HG02885 (cell line): ENCODE measurements around the gene CLDN1.
A peak's percentile ranks its signal among the peaks of the same experiment; 100 is the strongest.

ENCODE experiments used
- ATAC-seq: cut with Tn5 transposase; IDR thresholded peaks from one replicate; pipeline ENCODE4 v1.9.1; 2021; ENCODE audit warnings: mild to moderate bottlenecking; ENCODE audit not compliant: unreplicated experiment, poor library complexity

The CLDN1 gene, protein sequence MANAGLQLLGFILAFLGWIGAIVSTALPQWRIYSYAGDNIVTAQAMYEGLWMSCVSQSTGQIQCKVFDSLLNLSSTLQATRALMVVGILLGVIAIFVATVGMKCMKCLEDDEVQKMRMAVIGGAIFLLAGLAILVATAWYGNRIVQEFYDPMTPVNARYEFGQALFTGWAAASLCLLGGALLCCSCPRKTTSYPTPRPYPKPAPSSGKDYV

DNA sequence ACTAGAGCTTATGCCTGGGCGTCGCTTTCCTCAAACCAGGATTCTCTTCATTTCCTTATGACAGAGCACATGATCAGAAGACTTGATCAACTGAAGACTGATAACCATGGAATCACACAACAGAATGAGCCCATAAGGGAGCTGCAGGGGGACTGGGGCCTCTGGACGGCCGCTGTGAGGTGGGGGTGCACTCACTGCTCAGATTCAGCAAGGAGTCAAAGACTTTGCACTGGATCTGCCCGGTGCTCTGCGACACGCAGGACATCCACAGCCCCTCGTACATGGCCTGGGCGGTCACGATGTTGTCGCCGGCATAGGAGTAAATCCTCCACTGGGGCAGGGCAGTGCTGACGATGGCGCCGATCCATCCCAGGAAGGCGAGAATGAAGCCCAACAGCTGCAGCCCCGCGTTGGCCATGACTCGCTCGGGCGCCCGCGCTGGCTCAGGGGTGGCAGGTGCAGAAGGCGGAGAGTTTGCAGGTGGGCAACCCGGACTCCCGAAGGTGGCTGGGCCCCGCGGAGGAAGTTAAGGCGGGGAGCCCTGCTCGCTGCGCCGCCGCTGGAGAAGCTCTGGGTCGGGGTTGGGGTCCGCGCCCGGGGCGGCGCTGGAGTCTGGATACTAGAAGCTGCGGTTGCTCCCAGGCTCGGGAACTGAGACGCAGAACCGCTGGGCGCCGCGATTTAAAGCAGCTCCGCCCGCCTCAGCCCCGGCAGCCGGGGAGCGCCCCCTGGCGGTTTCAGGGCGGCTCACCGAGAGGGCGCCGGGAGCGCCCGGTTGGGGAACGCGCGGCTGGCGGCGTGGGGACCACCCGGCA is at the start of gene CLDN1:
CLDN1 (minus strand) TSS at position 658 of the 815 bp plus-strand sequence; CDS start at position 418, 240 bp downstream.
- peak; percentile 86 for ATAC-seq

DNA sequence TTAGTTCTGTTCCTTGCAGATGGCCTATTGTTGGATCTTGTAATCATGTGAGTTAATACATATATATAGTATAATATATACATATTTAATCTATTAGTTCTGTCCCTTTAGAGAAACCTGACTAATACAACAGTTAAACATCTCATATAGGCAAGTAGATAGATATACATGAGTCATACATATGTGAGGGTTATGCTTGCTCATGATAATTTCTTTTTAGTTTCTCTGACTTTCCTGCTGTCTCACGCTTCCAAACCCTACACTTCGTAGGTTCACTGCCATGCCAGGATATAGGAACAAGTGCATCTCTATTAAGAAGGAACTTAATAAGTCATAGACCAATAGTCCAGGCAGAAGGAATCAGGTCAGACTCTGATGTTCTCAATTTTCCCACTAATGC is 48.9 kb upstream of the CLDN1 start:
- ATAC-seq = no peak

DNA sequence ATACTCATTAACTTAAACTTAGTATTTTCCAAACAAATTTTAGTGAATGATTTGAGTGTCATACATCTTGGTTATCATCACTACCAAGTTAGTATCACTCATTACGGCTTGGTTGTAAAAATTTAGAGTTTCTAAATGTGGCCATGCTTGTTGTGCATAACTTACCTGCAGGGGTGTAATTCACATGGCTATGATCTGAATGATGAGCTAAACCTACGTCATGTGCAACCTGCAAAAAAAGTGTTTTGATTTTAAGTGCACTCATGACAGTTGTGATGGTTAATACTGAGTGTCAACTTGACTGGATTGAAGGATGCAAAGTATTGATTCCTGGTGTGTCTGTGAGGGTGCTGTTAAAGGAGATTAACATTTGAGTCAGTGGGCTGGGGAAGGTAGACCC is 48.1 kb upstream of the CLDN1 start:
- ATAC-seq = no peak

DNA sequence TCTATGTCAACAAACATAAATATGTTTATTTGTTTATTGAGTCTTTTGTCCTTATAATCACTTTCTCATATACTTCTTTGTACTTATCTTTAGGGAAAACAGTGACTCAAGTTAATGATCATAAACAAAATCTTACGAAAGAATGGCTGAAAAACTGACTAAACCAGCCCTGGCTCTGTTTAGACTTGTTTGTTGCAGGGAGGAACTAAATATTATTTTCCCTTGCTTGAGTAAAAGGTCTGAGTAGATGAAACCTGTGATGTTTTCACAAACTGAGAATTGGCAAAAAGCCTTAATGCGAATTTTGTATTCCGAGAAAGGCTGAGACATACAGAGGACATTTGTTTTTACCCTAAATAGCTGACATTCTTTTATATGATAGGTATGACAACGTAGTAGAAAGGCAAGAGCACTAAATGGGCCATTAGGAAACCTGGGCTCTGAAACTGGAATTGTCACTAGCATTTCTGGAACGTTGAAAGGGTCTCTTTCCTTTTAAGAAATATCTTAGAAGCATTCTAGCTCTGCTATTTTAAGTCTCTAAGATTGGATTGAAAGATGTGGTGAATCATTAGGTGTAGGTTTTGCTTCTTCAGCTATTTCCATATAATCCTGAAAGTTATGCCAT is 47.5 kb upstream of the CLDN1 start:
- no peak for ATAC-seq

DNA sequence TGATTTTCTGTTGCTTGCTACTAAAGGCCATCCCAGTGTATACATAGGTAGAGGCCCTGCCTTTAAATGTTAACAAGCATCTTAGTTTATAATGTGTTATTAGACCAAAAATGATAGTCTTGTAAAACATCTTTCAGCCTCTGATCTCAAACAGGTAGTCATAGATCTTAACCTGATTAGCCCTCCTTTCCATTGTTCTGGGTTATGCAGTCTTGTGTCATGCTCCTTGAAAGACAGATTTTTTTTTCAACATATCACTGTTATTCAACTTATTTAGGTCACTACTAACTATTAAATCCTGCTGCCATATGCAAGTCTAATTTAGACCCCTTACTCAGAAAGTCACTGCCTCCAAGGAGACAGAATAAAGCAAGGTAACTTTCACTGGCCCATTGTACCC is 46.6 kb upstream of the CLDN1 start:
- ATAC-seq = no peak

DNA sequence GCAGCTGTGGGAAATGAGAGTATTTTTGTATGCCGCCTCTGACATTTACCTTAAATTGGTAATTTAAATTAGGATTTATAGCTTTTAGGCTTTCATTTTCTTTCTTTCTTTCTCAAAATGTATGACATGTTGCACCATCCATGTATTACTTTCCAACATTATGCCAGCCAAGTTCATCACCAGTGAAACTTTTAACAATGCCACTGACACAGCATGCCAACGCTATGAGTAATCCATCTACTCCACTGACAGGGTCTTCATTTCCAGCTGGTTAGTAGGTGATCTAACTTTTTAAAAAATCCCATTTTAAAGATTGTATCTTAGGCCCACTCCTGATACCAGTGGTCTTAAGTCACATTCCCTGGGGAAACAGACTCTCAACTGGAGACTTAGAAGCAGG is 43.9 kb upstream of the CLDN1 start:
- ATAC-seq = no peak

DNA sequence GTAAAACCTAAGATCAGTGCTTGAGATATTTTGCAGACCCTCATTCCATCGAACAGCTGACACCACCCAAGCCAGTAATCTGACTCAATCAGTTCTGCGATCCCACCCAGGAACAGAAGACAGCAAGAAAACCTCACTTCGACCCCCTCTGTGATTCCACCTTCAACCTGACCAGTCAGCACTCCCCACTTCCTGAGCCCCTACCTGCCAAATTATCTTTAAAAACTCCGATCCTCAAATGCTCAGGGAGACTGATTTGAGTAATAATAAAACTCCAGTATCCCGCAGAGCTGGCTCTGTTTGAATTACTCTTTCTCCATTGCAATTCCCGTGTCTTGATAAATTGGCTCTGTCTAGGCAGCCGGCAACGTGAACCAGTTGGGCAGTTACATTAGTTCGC is 40.0 kb upstream of the CLDN1 start:
- no peak for ATAC-seq

DNA sequence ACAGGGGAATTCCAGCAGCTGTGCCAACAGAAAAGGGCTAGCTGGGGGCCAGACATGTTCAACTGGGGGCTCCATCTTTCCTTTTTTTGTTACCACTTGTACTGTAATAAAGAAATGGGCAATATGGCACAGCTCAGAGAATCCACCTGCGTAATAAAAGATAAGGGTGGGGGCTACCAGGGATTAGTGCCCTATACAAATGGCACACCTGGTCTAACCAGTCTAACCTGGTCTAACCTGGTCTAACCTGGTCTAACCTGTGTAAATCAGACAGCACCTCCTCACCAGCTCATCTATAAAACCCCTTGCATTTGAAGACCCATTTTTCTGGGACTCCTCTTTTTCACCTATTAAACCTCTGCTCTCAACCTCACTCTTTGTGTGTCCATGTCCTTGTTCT is 39.5 kb upstream of the CLDN1 start:
- no peak for ATAC-seq

DNA sequence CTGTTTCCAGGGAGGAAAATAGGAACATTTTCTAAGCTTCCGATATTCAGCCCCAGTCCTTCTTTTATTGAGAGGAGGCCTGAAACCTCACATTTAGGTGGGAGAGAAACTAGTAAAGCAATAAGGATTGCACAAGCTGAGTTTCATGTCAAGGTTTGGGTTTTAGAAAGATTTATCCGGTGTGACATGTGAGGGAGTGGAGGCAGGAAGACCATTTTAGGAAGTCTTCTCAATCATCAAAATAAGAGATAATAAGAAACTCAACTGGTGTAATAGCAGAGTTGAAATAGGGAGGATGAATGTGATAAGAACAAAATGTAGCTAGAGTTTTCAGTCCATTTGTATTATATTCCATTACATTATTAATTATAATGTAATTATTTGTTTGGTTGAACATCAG is 38.0 kb upstream of the CLDN1 start:
- ATAC-seq = no peak

DNA sequence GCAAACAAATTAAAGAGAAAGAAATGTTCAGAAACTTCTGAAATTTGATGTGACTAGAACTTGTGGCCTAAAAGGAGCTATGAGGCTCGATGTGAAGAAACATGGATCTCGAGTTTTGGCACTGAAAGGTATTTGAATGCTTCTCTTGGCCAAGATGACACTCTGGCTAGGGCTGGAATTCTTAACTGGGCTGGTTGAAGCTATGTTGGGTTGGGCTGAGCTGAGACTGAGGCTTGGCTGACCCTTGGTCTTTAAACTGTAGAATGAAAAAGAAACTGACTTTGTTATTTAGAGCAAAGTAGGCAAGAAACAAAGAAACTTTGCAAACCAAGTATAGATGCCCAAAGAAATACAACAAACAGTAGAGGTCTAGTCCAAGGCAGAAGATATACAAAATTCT is 37.6 kb upstream of the CLDN1 start:
- no peak for ATAC-seq

DNA sequence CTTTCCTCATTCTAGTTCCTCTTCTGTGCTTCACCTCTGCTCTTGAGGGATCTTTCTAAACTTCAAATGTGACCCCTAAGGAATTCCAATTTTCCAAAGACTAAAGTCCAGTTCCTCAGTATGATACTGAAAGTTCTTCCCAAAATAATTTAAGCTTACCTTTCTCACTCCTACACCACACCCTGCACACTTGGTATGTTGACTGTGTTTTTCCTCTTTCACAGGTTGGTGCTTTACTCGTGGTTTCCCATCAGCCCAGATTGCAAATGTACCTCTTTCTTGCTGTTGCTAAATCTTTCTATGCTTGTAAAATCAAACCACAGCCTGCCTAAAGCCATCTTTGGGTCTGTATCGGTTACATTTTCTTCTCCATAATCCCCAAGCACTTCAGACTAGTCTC is 35.2 kb upstream of the CLDN1 start:
- no peak for ATAC-seq

DNA sequence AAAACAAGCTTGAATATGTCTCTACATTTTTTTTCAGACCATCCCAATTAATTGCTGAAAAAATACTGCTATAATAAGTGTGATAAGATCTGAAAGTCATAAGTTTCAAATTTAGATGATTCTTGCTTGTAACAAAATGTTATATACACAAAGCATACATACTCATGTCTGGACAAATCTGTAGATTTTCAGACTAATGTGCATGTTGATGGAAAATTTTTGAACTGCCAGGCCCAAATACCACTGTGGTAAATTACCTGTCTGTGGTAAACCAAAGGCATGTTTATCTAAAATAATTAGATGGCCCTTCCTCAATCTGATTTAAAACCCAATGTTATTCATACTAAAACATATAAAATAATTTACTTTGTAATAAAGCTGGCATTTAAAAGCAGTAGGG is 34.0 kb upstream of the CLDN1 start:
- no peak for ATAC-seq

DNA sequence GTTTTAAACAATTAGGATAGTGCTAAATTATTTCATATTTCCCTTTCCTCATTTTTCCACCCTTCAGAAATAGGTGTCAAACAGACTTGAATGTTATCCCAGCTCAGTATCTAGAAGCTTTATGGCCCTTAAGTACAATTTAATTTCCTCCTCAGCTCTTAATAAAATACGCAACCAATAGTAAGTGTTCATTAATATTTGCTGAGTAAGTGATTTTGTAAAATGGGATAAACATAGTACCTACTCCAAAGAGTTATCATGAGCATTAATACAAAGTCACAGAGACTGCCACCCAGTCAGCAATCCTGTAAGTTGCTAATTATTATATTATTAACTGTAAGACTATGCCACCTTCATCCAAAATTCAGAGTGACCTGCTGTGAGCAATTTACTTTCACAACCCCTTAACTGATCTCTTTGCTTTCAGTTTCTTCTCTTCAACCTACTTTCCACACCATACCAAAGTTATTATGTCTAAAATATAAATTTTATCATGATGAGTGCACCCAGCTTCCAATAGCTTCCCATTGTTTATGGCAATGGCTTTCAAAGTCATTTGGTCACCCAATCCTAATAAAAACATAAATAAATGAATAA is 30.7 kb upstream of the CLDN1 start:
- ATAC-seq = no peak

DNA sequence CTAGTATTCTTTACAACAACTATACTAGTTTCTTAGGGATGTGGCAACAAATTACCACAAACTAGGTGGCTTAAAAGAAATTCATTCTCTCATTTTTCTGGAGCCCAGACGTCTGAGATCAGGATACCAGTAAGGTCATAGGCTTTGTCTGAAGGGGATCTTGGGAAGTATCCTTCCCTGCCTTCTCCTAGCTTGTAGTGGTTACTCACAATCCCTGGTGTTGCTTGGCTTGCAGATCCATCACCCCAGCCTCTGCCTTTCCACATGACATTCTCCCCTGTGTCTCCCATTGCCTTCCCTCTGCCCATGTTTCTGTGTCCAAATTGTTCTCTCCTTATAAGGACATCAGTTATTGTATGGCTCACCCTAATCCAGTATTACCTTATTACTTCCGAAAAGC is 24.3 kb upstream of the CLDN1 start:
- ATAC-seq = no peak

DNA sequence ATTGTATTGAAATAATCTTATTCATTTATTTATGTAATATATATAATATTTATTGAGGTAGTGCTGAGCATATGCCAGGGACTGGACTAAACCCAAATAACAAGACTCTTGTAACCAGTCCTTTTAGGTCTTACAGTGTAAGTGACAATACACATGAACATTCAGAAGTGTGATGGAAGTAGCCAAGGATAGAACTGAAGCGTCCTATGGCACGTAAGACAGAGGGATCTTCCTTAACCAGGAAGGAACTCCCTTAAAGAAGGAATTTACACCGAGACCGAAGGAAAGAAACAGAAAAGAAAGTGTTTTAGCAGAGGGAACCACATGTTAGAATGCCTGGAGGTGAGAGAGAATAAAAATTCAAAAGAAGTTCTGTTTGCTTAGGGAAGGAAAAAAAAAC is 23.6 kb upstream of the CLDN1 start:
- ATAC-seq = no peak

DNA sequence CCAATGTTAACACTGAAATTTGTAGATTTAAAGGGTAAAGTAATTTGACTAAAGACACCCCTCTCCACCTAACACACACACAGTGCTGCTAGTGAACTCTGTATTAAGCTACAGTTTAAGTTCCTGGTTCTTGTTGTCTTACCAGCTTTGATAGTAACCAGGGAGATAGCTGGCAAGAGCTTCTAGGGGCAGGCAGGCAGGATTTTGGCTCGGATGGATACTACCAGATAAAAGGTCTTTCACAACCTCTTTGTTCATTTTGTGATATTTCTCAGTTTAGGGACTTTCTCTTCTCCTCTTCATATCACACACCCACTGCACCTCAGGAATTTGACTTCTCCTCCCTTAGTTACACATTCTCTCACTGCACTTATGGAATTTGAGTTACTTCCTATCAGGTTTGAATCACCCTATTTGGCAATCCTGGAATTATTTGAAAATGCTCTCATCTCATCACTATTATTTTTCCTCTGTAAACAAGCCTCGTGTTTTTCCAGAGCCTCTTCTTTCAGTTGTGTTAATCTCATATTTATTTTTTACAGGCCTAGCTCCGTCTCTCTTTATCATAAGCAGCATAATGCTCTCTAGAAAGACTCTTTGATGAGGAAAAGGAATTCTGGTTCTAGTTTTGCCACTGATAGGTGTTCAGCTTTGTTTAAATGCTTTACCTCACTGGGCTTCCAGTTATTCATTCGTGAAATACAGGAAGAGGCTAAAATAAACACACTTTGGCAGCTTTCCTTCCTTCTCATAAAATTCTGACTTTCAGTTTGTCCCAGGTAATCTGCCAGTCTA is 23.0 kb upstream of the CLDN1 start:
- no peak for ATAC-seq

DNA sequence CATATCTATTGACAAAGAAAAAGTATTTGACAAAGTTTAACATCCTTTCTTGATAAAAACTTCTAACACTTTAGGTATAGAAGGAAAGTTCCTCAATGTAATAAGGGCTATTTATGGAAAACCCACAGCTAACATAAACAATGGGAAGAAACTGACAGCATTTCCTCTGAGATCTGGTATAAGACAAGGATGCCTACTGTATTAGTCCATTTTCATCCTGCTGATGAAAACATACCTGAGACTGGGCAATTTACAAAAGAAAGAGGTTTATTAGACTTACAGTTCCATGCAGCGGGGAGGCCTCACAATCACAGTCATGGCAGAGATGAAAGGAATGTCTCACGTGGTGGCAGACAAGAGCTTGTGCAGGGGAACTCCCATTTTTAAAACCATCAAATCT is 17.8 kb upstream of the CLDN1 start:
- no peak for ATAC-seq

DNA sequence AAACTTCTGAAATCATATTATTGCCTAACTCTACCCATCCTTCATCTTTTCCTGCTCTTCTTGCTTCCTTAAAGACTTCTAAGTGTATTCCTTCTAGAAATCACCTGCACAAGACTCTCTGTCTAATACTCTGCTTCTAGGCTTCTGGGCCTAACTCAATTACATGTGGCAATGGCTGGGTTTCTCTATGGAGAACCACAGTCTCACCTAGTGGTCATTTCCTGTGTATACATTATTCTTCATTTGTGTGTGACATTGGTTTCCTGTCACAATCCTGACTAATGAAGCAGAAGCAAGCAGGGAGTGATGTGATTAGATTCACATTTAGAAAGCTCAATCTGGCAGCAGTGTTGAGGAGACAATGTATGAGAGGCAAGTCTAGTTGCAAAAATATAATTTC is 16.9 kb upstream of the CLDN1 start:
- peak; percentile 79 for ATAC-seq

DNA sequence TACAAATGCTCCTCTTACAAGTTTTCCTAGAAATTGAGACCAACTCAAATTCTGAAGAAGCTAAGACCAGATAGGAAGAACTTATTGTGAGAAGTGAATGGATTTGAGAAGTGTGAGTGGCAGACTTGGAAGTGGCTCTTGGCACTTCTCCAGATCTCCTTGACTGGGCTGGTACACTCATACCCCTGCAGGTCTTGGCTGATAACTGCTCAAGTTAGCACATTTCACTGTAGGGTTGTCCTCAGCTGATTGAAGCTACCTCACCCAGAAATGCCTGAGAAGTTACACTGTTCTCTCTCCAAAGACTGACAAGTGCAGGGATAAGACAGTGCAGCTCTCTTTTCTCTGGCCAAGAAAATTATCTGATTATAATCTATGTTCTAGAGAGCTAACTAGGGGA is 16.5 kb upstream of the CLDN1 start:
- peak; percentile 4 for ATAC-seq

DNA sequence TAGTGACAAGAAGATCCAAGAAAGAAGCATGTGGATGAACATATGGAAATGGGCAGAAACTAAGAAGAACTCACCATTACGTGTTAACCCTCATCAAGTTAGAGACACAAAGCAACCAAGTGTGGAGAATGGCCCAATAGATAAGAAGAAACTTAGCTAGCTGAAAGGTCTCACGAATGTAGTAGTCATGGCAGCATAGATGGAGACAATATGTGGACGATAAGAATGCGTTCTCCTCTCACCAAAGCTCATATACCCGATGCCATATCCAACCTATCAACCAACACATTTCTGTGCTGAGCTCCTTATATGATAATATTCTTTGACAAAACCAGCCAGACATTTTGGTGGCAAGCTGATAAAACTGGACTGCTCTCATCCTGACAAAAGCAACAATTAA is 15.1 kb upstream of the CLDN1 start:
- ATAC-seq = no peak
